ENCODE results near the gene OXNAD1.
A peak's percentile ranks its signal among the peaks of the same experiment; 100 is the strongest.

Gene OXNAD1

DNA sequence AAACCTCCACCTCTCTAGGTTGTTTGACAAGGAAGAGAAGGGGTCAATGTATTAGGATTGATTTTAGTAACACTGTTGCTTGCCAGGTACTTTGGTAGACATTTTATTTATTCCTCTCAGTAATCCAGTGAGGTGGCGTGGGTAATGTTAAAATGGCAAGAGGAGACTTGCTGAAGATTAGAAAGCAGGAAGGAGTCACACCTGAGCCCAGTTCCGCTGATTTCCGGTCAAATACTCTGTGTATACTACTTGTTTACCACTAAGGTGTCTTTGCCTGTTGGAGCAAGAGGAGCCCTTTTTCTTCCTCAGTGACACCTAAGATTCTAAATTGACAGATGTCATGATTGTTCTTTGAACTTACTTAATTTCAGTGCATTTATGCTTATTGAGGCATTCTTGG, 1.7 kb downstream of the OXNAD1 start:
- Histone ChIP-seq H3K27ac (peak overlapping the region in 4 of 21 experiments; percentile 1 to 52 (median 22)), H3K4me3 (no peak overlapping the region)

DNA sequence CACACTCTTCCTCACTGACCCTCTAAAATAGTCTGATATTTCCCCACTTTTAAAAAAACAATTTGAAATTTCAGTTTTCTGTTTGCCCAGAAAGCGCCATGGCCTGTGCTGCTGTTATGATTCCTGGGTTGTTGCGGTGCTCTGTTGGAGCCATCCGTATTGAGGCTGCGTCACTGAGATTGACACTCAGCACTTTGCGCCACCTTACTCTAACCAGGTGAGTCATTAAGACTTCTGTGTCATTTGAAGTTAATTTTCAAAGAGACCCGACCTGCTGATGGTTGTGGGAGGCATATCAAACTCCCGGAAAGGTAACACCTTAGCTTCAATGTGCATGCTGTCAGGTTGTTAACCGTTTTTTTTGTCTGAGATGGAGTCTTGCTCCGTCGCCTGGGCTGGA, 5.8 kb downstream of the OXNAD1 start:
- H3K27ac ChIP-seq: no peak overlapping the region
- no peak overlapping the region for H3K4me3 ChIP-seq

DNA sequence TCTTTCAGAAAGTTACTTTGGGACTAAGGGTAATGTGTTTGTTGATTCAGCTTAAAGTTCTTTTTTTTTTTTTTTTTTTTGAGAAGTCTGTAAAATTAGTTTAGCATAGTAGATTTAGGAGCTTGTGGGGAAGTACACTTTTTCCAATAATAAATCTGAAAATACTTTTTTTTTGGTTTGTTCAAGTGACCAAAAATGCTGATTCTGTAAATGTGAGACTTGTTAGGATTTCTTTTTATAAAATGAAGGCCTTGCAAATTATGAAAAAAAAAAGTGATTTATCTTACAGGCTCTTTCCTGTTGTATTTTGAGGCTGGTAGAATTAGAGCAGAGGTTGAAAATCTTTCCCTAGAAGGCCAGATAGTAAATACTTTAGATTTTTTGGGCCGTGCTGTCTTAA, 7.6 kb downstream of the OXNAD1 start:
- Histone ChIP-seq H3K4me3 (no peak overlapping the region), H3K27ac (no peak overlapping the region)

DNA sequence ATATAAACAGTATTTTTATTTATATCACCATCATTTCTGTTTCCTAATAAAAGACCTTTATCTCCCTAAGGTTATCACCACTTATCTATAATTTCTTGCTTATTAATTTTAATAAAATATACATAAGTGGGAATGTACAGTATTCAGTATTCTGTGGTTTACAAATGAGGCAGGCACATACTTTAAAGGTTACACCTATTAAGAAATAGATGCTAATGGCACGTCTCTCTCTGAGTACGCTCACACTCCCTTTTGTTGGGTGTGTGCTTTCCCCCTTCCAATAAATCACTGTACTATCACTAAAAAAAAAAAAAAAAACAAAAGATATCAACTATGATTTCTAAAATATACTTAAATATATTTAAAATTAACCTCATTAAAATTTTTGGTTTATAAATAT, 8.9 kb downstream of the OXNAD1 start:
- H3K27ac ChIP-seq: no peak overlapping the region
- no peak overlapping the region for H3K4me3 ChIP-seq

DNA sequence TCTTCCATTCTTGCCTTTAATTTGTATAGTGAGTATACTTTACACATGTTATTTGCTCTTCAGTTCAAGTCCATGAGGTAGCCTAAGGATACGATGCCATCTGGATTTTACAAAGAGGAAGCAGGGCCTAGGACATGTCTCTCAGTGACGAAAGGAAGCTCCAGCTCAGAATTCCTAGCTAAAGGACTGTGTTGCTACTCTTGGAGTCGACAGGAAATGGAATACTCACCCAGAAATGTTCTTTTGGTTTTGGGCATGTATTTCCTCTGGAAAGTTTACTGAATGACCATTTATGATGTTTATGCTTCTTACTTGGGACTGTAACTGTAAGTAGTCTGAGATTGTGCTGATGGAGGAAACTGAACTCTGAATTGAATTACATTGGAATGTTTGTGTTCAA, 12.5 kb downstream of the OXNAD1 start:
- Histone ChIP-seq H3K27ac (peak overlapping the region in 4 of 21 experiments; percentile 1 to 38 (median 18)), H3K4me3 (no peak overlapping the region)

DNA sequence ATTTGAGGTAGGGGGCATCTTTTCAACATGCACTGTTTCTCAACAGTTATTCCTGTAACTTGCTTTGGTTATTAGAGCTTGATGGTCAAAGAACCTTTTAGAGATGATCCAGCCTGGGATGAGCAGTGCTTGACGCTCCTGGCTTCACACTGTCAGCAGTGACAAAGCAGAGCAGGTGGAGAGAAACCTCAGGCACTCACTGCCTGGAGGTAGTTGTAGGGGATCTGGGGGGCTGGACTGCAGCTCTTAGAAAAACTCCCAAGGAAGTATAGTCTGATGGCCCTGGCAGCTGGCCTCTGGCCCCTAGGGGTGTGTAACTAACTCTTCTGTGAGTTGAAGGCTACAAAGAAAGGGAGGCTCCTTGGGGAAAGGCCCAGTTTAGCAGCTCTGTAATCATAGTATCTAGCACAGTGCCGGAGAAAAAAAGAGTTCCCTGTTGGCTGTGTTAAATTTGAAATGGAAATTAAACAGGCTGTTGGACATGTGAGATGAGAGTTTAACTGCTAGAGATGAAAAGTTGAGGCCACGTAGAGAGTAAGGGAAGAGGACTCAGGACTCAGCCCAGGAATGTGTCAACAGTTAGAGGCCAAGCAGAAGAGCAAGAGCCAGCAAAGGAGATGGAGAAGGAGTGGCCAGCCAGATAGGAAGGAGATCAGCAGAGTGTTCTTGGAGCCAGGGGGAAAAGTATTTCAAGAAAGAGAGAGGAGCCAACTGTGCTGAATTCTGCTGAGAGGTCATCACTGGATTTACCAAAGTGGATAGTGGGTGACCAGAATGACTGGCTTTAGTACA, 14.2 kb downstream of the OXNAD1 start:
- H3K27ac ChIP-seq: peak overlapping the region in 1 of 21 experiments; percentile 41
- no peak overlapping the region for H3K4me3 ChIP-seq

DNA sequence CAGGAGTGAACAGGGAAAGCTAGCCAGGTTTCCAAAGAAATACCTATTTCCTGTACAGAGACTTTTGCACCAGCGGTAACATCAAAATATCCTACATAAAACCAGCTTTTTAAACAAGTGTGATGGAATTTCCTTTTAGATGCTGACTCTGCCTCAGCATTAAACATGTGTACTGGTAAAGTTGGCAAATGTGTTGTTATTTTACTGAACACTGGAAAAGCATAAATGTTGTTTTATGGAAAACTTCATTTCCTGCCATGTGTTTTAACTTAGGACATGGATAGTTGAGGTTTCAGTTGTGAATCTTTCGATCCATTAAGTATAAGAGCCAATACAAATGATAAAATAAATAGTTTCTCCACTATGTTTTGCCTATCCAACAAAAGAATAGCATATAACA, 15.7 kb downstream of the OXNAD1 start:
- Histone ChIP-seq H3K27ac (peak overlapping the region in 1 of 21 experiments; percentile 9), H3K4me3 (no peak overlapping the region)

DNA sequence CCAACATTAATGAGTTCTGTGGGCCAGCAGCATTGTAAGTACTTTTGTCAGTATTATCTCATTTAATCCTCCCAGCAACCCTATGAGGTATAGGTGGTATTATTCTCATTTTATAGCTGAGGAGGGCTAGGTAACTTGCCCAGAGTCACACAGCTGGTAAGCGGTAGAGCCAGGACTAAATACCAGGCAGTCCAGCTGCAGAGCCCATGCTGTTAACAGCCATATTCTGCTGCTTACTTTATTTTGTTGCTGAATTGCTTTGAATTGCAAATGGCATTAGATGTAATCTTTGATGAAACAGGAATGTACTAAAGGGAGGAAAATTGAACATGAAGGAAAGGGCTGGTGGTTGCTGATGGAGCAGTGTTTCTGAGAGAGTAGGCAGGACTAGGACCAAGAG, 19.6 kb downstream of the OXNAD1 start:
- Histone ChIP-seq H3K27ac (peak overlapping the region in 2 of 21 experiments; percentile 34 to 90), H3K4me3 (no peak overlapping the region)

DNA sequence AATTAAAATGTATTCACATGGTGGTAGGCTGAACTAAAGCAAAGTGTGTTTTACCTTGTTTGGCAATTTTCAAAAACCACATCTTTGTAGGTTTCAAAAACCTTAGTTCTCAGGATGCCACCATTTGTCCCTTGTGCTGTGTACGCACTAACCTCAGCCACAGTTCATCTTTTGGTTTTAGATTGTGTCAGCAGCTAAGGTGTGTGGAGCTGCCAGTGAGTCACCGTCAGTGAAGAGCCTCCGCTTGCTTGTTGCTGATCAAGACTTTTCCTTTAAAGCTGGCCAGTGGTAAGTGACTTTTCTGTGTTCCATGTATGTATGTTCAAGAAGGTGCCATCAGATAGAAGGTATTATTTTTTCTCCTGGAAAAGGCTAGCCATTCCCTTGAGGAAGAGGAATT, 21.1 kb downstream of the OXNAD1 start:
- H3K27ac ChIP-seq: peak overlapping the region in 17 of 21 experiments; percentile 6 to 90 (median 51)
- H3K4me3 ChIP-seq: peak overlapping the region; percentile 2 to 27 (median 17)

DNA sequence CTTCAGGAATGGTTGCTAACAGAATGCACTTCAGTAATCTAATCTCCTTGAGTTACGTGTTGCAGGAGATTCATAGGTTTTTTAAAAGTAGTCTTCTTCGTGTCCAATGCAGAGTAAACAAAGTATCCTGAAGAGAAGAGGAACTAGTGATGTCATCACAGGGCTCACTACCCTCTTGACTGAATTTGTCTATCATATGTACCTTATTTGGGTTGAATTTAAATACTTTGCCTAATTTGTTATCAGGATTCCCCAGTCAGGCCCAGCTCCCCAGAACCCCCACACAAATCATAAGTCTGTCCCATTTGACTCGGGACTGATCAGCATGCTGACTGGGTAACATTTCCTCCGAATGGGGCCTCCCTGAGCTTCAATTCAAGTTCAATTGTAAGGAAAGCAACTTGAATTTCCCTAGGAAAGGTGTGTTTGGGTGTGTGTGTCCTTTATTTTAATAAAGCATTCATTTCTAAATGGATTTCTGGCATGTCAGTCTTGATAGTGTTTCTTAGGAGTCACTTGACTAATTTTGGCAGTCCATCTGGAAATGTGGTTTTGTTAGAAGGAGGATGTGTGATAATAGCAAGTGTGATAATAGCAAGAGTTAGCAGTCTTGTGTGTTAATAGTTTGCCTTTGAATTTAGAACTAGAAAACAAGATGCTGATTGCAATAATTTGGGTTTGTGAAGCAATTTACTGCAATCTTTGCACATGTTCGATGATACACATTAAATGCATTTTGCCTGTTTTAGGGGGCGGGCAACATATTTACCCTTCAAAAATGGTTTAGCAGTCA, 21.9 kb downstream of the OXNAD1 start:
- Histone ChIP-seq H3K27ac (peak overlapping the region in 16 of 21 experiments; percentile 6 to 90 (median 54)), H3K4me3 (peak overlapping the region; percentile 2 to 27 (median 17))

DNA sequence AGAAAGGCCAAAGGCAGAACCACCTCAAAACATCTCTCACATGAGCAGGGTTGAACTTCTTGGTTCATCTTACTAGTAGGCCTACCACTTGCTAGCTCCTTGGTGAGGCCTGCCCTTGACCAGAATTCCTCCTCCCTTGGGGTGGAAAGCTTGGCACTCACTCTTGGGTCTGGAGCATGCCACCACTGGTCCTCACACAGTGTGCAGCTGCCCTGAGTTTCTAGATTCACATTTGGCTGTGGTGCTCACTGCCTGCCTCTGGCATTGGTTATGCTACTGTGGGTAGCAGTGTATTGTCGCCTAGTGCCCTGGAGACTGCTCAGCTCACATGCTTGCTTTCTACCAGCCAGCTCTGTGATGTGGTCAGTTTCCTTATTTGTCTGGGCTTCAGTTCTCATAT, 23.7 kb downstream of the OXNAD1 start:
- H3K4me3 ChIP-seq: peak overlapping the region in 1 of 7 experiments; percentile 3
- H3K27ac ChIP-seq: peak overlapping the region in 15 of 21 experiments; percentile 8 to 90 (median 54)

DNA sequence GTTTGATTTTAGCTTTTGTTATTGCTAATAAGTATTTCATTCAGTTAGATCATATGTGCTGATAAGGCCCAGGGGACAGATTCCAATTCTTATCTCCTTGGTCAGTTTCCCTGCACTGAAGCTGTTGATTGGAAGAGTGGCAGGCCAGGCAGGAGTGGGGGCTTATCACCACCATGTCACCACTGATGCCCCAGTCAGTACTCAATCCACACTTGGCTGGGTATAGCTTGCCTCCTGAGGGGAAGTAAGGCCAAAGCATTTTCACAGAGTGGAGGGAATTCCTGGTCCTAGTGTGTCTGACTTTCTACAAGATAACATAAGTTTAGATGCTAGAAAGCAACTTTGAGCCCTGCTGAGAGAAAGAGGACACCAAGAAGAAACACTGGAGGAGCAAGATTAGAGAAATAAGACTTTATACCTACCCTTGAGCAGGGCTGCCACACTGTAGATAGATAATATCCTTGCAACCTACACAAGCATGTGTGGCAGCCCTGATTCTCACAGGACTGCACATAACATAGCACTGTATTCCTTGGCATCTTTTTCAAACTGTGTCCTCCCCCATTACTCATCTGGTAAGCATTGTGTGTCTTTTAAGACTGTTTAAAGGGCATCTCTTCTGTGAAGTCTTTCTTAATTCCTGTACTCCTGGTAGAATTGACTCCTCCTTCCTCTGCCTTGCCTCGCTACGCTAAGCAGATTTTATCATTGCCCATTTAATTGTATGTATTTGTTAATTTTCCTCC, 24.3 kb downstream of the OXNAD1 start:
- Histone ChIP-seq H3K27ac (peak overlapping the region in 12 of 21 experiments; percentile 8 to 90 (median 54)), H3K4me3 (no peak overlapping the region)

DNA sequence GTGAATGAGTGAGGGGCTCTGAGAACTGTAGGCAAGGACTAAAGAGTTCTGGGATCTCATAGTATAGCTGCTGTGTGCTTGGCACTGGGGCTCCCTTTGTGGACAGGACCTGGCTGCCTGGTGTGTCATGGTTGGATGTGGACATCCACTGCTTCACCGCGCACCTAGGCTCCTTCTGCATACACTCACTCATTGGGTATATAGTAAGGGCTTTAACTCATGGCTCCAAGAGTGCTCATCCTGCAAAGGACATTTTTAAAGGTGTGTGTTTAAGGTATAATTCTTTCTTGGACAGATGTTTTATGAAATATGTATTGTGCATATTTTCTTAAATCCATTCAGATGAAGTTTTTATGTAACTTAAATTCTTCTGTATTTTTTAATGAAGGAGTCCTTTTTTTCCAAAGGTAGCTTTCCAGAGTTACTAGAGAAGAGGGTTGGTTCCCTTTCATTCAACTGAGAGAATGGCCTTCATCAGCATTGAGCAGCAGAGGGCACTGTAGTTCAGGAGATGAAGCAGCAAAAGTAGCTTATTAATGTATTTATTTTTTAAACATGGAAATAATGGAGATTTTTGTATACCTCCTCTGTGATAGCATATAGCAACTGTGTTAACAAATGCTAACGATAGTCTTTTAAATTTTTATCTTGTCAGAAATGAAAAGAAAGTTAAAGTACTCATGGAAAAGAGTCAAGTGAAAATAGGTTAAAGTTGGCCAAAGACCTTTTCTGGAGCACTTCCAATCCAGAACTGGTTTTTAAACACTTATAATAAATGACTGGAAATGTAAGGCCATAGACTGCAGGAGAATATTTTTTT, 25.2 kb downstream of the OXNAD1 start:
- Histone ChIP-seq H3K4me3 (no peak overlapping the region), H3K27ac (peak overlapping the region in 9 of 21 experiments; percentile 10 to 90 (median 42))

DNA sequence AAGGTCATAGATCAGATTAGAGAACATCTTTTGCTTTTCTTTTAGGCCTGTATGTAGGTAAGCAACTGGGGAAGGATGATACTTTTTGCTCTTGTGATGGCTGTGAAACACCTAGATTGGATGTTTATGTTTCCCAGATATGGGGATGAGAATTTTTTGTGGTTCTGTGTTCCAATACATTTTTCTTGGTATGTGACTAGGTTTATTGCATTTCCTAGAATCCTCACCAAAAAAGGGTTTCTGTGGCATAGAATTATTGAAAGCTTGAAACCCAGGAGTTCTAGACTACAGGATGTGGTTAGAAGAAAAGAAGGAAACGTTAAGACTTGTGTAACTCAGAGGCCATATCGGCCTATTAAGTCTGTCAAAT, 25.8 kb downstream of the OXNAD1 start:
- Histone ChIP-seq H3K27ac (peak overlapping the region in 9 of 21 experiments; percentile 10 to 90 (median 29)), H3K4me3 (no peak overlapping the region)

DNA sequence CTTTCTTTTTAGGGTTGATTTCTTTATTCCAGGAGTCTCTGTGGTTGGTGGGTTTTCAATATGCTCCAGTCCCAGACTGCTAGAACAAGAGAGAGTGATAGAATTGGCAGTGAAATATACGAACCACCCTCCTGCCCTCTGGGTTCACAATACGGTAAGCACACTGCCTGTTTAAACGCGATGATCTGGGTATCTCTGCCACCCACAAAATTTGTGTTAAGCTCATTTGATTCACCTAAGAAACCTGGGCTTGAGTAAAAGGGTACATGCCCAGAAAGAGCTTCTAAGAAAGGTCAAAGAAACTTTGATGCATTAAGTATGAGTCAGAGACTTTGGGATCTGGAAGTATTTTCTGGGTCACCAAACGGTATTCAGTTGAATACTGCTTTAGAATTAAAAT, 29.8 kb downstream of the OXNAD1 start:
- Histone ChIP-seq H3K4me3 (no peak overlapping the region), H3K27ac (peak overlapping the region in 2 of 21 experiments; percentile 10 to 33)

DNA sequence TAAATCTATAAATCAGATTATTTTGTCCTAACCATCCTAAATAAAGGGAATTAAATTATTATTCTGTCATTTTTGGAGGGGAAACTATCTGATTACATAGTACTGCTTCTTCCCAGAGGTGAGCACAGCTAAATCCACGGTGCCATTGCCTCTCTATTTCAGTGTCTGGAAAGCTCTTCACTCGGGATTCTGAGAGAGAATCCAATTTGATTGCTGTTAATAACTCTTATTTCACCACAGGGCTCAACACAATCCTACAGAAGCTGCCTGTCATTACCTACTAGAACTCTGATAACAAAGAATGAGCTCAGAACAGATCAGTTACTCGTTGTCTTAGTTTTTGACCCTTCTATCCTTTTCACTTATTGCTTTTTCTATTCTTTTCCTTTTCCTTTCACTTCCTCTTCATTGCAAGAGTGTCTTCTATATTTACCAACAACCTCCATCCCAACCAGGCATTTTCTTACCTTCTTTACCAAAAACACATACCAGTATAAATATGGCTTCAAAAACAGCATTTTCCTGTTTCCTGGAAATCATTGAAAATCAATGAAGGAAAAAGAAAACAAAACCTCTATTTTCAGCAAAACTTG, 30.4 kb downstream of the OXNAD1 start:
- Histone ChIP-seq H3K4me3 (no peak overlapping the region), H3K27ac (peak overlapping the region in 1 of 21 experiments; percentile 33)

DNA sequence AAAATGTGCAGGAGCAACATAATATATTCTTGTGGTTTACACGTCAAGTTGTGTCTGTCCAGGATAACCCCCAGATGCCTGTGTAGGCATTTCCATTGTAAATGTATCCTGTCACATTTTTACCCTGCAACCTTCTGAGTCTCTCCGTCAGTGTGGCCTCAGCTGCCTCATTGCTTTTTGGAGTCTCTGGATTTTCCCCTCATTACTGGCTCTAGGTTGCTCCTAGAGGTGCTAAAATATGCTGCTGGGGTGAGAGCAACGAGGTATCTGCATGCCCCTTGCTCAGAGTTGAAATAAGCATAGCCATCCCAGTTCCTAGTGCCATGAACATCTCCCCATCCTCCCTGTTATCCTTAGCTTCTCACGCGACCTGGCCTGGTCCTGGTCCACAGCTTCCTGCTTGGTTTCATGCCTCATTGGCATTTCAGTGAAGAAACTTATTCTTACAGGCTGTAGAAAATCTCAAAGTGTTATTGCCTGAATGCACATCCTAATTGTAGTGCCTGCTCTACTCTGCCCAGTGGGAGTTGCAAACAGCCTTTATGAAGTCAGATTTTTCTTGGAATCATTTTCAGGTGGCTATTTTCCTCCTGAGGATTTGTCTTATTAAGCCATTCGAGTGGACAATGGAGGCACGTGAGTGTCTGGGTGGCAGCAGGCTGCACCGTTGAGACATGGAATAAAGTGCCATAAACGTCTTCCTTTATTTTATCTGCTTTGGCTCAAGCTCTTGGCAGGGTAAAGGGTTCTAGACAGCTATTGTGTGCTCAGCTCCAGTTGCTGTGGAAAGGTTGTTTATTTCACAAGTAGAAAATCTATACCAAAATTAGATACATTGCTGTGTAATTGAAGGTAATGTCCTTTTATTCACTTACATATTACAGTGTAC, 33.2 kb downstream of the OXNAD1 start:
- Histone ChIP-seq H3K27ac (peak overlapping the region in 2 of 21 experiments; percentile 47 to 83), H3K4me3 (no peak overlapping the region)

DNA sequence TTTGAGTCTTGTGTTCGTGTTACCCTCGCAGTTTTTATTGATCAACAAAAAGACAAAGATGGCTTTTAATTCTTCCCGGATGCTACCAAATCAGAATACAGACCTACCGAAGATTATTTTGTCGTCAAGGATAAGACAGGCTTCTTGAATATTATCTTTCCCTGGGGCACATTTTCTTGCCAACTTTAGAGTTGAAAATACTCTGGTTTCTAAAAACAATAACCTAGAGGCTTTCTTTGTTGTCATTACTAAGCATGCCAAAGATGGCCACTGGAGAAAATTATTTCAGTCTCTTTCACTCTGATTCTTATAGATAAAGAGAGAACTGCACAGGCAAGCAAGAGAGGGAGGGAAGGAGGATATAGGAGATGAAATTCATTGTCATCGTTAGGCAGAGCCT, 33.9 kb downstream of the OXNAD1 start:
- H3K4me3 ChIP-seq: no peak overlapping the region
- peak overlapping the region in 3 of 21 experiments; percentile 4 to 83 (median 47) for H3K27ac ChIP-seq
